ENCODE results near the gene TSR3.

DNA sequence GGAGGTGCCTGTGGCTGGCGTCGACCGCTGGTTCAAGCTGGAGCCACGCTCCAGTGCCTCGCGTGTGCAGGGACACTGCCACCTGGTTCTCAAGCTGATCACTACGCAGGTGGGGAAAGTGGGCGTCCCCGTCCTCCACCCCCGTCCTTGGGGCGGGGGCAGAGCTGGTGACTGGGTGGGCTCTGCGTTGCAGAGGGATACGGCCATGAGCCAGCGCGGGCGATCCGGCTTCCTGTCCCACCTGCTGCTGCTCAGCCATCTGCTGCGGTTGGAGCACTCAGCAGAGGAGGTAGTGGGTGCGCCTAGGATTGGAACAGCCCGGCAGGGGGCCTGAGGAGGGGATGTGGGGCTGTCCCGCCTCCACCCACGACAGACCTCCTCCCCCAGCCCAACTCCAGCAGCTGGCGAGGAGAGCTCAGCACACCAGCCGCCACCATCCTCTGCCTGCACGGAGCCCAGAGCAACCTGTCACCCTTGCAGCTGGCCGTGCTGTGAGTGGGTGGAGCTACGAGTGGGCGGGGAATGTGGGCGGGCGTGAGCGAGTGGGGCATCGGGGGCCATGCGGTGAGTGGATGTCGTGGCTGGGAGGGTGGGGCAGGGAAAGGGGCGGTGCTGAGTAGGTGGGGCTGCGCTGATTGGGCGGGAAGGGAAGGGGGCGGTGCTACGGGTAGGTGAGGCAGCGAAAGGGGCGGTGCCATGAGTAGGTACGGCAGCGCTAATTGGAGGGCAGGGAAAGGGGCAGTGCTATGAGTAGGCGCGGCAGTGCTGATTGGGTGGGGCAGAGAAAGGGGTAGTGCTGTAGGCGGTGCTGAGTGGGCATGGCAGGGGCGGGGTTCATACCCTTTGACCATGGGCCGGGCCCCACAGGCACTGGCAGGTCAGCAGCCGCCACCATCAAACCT is 8.9 kb downstream of the TSR3 start:
- TF ChIP-seq, protein P1, sequence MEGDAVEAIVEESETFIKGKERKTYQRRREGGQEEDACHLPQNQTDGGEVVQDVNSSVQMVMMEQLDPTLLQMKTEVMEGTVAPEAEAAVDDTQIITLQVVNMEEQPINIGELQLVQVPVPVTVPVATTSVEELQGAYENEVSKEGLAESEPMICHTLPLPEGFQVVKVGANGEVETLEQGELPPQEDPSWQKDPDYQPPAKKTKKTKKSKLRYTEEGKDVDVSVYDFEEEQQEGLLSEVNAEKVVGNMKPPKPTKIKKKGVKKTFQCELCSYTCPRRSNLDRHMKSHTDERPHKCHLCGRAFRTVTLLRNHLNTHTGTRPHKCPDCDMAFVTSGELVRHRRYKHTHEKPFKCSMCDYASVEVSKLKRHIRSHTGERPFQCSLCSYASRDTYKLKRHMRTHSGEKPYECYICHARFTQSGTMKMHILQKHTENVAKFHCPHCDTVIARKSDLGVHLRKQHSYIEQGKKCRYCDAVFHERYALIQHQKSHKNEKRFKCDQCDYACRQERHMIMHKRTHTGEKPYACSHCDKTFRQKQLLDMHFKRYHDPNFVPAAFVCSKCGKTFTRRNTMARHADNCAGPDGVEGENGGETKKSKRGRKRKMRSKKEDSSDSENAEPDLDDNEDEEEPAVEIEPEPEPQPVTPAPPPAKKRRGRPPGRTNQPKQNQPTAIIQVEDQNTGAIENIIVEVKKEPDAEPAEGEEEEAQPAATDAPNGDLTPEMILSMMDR (IDR thresholded peaks at IDR 0.05): no peak
- TF ChIP-seq POLR2A (IDR thresholded peaks at IDR 0.05): no peak

Data from adrenal gland (tissue), 5 donors.